ENCODE results near the gene SLC8A2.

Gene SLC8A2

DNA sequence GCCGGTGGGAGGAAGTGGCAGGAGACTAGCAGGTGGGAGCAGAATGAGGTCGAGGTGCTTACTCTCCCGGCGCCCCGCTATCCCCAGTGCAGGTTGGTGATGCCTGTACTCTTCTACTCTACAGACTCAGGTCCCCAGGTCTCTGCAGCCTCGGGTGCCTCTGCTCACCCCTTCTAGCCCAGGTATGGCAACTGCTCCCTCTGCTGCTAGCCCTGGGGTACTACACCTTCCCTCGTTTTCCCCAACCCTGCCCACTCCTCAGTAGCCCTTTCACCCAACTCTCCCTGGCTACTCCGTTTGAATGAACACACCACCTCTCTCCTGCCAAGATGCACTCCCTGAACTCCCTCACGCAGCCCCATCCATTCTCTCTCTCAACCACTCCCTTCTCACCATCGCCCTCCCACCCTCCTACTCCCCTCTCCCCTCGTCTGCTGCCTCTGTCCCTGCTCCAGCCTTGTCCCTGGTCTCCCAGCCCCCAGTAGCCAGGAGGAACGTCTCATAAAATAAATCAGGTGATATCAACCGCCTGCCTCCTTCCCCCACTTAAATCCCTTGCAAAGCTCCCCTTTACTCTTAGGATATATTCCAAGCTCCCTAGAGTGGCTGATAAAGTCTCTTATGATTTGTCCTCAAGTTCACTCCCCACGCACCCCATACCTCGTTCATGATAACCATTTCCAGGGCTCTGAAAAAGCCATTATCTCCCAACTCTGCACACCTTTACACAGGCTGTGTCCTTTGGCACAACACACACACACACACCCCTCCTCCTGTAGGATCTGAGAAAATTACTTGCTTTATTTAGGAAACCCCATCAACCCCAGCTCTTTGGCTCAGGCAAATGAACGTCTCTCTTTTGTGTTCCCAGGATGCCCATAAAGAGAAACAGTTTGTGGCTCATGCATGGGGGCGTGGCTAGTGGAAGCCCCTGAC, 44.2 kb downstream of the SLC8A2 start:
- TF ChIP-seq CTCF (IDR thresholded peaks at IDR 0.05; ENCODE audit: low read depth, low read length) = peak; percentile 95
- DNase-seq (ENCODE audit: low read depth in 2 of 2) = peak; percentile 58 to 60
- H3K4me3 ChIP-seq (replicated peaks in 1 of 2; ENCODE audit: low read depth in 2 of 2, low read length in 2 of 2) = peak overlapping the region in 1 of 2 donors; percentile 18

DNA sequence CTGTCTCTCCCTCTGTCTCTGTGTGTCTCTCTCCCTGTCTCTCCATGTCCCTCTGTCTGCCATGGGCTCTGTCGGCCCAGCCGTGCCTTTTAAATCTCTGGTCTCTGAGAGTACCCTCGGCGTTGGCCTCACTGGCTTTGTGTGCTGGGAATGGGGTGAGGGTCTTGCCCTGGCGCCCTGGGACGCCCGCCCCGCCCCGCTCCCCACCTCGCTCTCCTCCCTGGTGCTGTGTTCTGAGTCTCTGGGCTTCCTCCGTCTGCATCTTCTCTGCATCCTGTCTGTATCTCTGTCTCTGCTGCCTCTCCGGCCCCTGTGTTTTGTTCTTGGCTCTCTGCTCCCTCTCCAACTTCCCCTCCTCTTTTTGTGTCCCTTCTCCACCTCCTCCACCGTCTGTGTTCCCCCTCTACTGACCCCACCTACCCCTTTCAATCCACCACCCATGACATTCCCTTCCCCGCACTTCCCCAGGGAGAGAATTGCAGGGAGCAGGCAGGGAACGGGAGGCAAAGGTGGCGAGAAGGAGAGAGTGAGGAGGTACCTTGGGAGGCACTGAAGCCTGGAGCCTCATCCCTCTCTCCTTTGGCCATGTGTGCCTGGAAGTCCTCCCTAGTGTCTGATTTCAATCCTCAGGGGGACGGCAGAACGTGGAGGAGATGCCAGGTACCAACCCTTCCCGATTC, 48.4 kb downstream of the SLC8A2 start:
- no peak for TF ChIP-seq CTCF (IDR thresholded peaks at IDR 0.05; ENCODE audit: low read depth, low read length)
- no peak for DNase-seq (ENCODE audit: low read depth in 2 of 2)

GRCh38 chr19:47422417-47423163, 49.1 kb downstream of the SLC8A2 start:
- no peak for TF ChIP-seq CTCF (IDR thresholded peaks at IDR 0.05; ENCODE audit: low read depth, low read length)
- H3K4me3 ChIP-seq (replicated peaks in 1 of 2; ENCODE audit: low read depth in 2 of 2, low read length in 2 of 2) = no peak overlapping the region
- no peak for DNase-seq (ENCODE audit: low read depth in 2 of 2)

More for the DNA sequence above, 48.4 kb downstream of the SLC8A2 start:
- H3K4me3 ChIP-seq (replicated peaks in 1 of 2; ENCODE audit: low read depth in 2 of 2, low read length in 2 of 2) = no peak overlapping the region

GRCh38 chr19:47421844-47422395, 49.8 kb downstream of the SLC8A2 start:
- TF ChIP-seq CTCF (IDR thresholded peaks at IDR 0.05; ENCODE audit: low read depth, low read length) = no peak
- no peak overlapping the region for H3K4me3 ChIP-seq (replicated peaks in 1 of 2; ENCODE audit: low read depth in 2 of 2, low read length in 2 of 2)
- no peak for DNase-seq (ENCODE audit: low read depth in 2 of 2)

GRCh38 chr19:47421244-47421786, 50.4 kb downstream of the SLC8A2 start:
- no peak for TF ChIP-seq CTCF (IDR thresholded peaks at IDR 0.05; ENCODE audit: low read depth, low read length)
- H3K4me3 ChIP-seq (replicated peaks in 1 of 2; ENCODE audit: low read depth in 2 of 2, low read length in 2 of 2) = no peak overlapping the region
- DNase-seq (ENCODE audit: low read depth in 2 of 2) = no peak

GRCh38 chr19:47419789-47420188, 51.9 kb downstream of the SLC8A2 start:
- no peak for DNase-seq (ENCODE audit: low read depth in 2 of 2)
- no peak overlapping the region for H3K4me3 ChIP-seq (replicated peaks in 1 of 2; ENCODE audit: low read depth in 2 of 2, low read length in 2 of 2)
- TF ChIP-seq CTCF (IDR thresholded peaks at IDR 0.05; ENCODE audit: low read depth, low read length) = no peak

Measured in cardiac fibroblast (primary cell).